Activated T-cell treated with anti-CD3 and anti-CD28 coated beads, Interleukin-2, amount 50 U/mL, for 48 hours (primary cell): ENCODE measurements around the gene APBB2.
"Not testable (repeated sequence)": the region's sequence is repeated elsewhere in the genome, so short reads cannot be mapped to it uniquely, and the experiment has no call there.

Experiments used
- DNase-seq, 2 experiments: peaks; one replicate each; pipeline ENCODE4 v3.0.0-alpha.2; 2020

The APBB2 gene

GRCh38 chr4:41052287-41052686, 162.1 kb downstream of the APBB2 start:
- DNase-seq = no peak

- no peak for DNase-seq
These were observed 163.2 kb downstream of the APBB2 start for GRCh38 chr4:41050880-41051775.

GRCh38 chr4:41050116-41050515, 164.2 kb downstream of the APBB2 start:
- DNase-seq = no peak

- not testable (repeated sequence) for DNase-seq
These were observed 165.2 kb downstream of the APBB2 start for GRCh38 chr4:41049176-41049575.

DNA sequence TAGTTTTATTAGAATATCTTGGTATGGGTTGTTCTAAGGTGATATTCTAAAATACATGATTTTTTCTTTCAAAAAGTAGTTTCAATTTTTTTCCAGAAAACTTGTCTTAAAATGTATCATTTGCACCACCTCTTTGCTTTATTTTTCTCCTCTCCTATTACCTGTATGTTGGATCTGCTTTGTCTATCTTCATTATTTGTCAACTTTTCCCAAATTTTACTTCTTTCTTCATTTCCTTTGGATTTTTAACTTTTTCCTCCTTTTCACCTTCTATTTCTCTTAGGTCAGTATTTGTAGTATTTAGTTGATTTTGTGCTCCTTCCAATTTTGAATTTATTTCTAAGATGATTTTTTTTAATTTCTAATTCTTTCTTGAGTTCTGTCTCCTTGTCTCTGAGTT, 169.6 kb downstream of the APBB2 start:
- no peak for DNase-seq

- no peak for DNase-seq
These were observed 170.2 kb downstream of the APBB2 start for GRCh38 chr4:41044165-41044564.

GRCh38 chr4:41043465-41043864, 170.9 kb downstream of the APBB2 start:
- DNase-seq = no peak

GRCh38 chr4:41041551-41041950, 172.8 kb downstream of the APBB2 start:
- DNase-seq = no peak

- no peak for DNase-seq
These were observed 175.0 kb downstream of the APBB2 start for GRCh38 chr4:41039317-41039716.

- DNase-seq = no peak
These were observed 176.0 kb downstream of the APBB2 start for GRCh38 chr4:41038304-41038703.

GRCh38 chr4:41029098-41029497, 185.2 kb downstream of the APBB2 start:
- no peak for DNase-seq

DNA sequence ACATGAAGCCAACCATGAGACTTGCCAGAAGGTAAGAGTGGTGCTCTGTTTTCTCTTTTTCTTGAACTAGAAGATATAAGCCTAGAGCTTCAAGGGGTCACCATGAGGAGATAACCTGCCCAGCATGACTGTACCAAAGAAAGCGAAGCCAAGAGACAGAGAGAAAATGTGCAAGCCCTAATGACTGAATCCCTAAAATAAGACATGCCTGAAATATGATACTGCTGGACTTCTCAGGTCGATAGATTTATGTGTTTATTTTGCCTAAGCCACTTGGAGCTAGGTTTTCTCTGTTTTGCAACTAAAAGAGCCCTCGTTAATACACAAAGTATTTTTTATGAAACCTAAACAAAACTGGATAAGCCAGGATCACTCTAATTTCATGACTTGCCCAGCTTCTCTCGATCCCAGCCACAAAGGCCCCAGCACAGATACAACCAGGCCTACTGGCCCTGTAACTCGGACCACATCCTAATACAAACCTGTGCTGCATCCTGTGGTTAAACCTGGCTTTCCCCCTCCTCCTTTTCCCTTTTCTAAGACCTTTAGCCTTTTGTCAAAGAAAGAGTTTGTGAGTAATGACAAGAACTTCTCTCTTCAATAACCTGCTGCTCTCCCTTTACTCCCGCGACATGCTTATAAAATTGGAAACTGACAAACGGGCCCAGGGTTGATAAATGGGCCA, 185.8 kb downstream of the APBB2 start:
- no peak for DNase-seq

DNA sequence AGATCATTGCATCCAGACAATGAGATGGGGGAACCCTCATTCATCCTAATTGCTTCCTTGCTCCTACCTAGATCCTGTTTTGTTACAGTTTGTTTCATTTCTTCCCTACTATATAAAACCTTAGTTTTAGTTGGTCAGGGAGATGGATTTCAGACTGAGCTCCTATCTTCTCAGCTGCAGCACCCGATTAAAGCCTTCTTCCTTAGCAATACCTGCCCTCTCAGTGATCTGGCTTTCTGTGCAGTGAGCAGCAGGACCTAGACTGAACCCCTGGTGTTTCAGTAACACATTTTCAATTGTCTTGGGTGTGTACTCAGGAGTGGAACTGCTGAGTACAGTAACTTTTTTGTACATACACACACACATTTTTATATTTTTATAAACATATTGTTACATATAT, 187.4 kb downstream of the APBB2 start:
- no peak for DNase-seq

- no peak for DNase-seq
These were observed 188.5 kb downstream of the APBB2 start for GRCh38 chr4:41025824-41026223.

DNA sequence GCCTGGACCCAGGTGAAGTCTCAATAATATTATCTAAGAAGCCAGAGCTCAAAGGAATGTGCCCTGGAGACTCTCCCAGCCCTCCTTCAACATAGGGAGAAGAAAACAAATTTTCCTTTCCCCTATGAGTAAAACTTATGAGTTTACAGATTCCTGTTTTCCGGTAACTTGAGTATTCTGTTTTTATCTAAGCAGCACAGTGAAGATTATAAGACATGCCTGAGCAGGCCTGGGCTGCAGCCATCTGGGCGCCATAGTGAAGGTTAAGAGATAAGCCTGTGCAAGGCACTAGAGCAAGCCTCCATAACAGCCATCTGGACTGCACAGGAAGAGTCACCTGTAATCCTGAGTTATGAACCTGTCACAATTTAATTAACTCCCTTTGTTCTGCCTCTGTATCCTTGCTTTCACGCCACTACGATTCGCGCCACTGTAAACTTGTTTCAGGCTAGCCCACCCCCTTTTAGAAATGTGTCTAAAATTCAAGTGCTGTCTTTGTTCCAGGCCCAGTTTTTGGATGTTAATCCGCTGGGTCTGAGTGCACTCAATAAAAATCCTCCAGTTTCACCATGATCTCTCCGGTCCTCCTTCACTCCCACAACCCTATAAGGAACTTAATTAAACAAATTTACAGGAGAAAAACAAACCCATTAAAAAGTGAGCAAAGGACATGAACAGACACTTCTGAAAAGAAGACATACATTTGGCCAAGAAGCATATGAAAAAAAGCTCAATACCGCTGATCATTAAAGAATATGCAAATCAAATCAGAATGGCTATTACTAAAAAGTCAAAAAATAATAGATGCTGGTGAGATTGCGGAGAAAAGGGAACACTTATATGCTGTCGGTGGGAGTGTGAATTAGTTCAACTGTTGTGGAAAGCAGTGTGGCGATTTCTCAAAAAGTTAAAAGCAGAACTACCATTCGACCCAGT, 189.5 kb downstream of the APBB2 start:
- DNase-seq = no peak

DNA sequence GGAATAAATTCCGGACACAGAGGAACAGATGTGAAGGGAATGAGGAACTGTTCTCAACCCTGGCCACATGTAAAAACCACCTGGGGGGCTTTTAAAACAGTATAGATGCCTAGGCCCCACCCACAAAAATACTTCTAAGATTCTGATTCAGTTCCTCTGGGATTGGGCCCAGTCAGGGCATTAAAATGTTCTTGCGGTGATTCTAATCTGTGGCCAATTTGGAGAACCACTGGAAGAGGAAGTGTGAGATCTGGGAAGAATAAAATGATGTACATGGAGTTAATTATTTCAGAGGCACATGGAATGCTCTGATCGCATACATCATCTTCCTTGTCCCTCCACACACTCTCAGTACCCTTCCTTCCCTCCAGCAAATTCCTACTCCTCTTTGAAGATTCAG, 192.2 kb downstream of the APBB2 start:
- DNase-seq = no peak

DNA sequence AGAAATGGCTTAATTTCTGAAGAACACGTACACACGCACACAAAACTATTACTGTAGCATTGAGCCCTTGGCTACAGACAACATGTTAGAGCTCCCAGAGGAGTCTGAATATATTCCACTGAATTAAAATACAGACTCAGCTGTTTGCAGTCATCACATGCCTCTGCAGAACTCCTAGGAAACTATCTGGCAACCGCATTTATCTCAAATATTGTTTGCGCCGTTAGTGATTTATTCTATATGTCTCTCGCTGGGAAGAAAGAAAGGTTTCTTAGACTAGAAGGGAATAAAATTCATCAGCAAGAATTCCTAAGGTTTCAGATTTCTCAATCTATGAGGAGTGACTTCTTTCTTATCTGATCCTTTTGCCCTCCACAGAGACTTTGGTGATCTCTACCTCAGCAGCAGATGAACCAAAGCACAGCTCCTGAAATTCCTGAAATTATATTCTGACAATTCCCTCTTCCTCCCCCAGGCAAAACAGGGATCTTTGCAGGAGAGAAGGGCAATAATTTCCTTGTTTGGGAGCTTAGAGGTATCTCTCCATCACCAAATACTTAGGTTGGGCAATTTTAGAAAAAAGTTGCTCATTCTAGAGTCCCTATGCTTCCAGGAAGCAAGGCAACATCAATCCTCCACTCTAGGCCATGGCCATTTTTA, 199.2 kb downstream of the APBB2 start:
- no peak for DNase-seq

DNA sequence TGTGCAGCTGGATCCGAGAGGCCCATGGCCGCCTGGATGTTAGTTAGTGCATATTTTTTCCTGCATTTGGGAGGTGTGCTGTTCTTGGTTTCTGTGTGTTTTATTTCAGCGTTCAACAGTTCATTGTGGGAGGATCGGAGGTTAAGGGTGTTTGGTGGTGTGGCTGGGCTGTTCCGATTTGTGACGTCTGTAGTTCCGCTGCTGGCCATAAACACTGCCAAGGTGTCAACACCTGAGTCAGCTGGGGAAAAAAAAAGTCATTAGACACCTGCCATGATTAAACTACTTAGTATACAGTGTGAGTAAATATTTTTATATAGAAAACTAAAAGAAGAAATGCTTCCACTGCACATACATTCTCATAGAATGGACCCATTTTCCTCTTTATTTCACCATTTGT, 200.2 kb downstream of the APBB2 start:
- no peak for DNase-seq

DNA sequence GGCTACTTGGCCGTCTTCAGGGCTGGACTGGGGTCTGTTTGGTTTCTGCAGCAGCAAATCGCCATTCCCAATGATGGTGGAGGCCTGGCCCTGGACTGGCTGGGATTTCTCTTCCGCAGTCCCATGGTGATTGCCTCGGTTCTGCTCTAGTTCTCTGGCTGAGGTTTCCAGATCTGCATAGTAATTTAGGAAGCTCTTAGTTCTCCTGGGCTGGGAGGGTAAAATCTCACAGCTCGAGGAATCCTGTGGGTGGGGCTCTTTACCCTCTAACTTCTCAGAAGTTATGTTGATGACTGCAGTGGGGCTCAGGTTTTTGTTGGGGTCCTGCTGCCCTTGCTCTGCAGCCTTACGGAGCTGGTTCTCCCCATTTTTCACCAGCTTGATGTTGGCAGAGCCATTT, 200.6 kb downstream of the APBB2 start:
- no peak for DNase-seq

DNA sequence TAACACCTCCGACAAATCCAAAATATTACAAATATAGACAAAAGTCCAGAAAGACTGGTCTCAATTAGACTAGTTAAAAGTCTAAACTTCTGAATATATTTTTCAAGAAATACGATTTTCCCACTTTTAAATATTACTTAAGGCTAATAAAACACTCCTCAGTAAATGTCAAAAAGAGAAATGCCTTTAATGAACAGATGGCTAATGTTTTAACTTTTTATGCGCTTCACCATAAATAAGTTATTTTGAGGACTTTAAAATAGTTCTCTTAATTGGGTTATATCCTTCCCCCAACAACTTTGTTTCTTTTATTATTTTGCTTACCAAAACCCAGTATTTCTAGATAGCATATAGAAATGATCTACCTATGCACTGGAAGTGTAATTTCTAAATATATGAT, 201.4 kb downstream of the APBB2 start:
- no peak for DNase-seq

- DNase-seq = no peak
These were observed 202.0 kb downstream of the APBB2 start for GRCh38 chr4:41012293-41012692.

DNA sequence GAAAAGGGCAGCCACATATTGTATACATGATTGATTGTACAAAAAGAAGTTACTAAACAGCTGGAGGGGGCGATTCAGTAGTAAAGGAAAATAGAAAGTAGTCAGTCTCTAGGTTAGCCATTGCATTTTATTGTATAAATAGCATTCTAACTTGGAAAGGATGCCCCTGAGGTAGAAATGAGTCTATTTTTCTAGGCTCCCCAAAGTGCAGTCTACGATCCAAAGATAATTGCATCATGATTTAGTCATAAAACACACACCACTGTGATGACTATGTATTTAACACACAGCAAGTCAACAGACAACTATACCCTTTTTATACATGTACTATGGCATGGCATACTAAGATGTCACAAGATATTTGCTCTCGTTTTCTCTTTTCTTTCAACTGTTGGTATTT, 204.9 kb downstream of the APBB2 start:
- DNase-seq = no peak

DNA sequence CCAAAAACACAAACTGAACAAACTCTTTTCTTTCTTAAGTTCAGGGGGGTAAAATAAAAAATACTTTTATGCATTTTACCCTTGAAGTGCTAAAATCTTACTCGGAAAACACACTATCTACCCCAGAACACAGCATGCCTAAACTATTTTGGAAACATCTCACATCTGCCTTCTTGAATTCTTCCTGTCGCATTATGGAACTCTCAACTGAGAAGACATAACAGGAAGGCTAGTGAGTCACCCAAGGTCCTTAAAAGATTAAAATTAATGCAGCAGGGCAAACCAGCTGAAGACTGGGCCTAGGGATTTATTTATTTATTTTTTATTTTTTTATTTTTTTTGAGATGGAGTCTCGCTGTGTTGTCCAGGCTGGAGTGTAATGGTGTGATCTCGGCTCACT, 208.2 kb downstream of the APBB2 start:
- no peak for DNase-seq
